ENCODE measurements around the gene KIAA2012. TPM values are rescaled to one million over a fixed set of nuclear protein-coding genes. Genes with fewer than 3 reads are reported as not detected.
A peak's percentile ranks its signal among the peaks of the same experiment; 100 is the strongest.

Gene KIAA2012
- total and polyA plus RNA-seq, 8 donors, result 0.04 to 0.09 TPM; not detected in 6

- FAIRE-seq, result no peak
- H3K9me3 ChIP-seq, result no peaks in the 10 kb centered on the region
- no peak for TF ChIP-seq CTCF (IDR thresholded peaks at IDR 0.05)
- no peak overlapping the region for H3K4me3 ChIP-seq
- peaks cover 0 to 4% (median 0%) of the 10 kb centered on the region in 3 donors for H3K4me1 ChIP-seq
- no peak for ATAC-seq
- DNase-seq, result no peak
- no peaks in the 10 kb centered on the region for H3K27me3 ChIP-seq
- no peaks in the 10 kb centered on the region for H3K36me3 ChIP-seq
- intact Hi-C loops (cut with DNase I), result no loop called here
- no peak overlapping the region for H3K27ac ChIP-seq
- WGBS, 2 donors, result 82 to 87% methylated on average over 4 of the region's 4 CpGs
Observed at GRCh38 chr2:202186641-202187202, 113.7 kb downstream of the KIAA2012 start.

- H3K4me3 ChIP-seq, result no peak overlapping the region
- H3K36me3 ChIP-seq, result no peaks in the 10 kb centered on the region
- peaks cover 0 to 4% (median 0%) of the 10 kb centered on the region in 3 donors for H3K4me1 ChIP-seq
- ATAC-seq, result peak; percentile 53 to 82 (median 78)
- TF ChIP-seq CTCF (IDR thresholded peaks at IDR 0.05), result no peak
- H3K27ac ChIP-seq, result peak overlapping the region in 2 of 4 donors; percentile 48 to 61
- no peaks in the 10 kb centered on the region for H3K9me3 ChIP-seq
- no peak for DNase-seq
- intact Hi-C loops (cut with DNase I), result no loop called here
- WGBS, 2 donors, result 39 to 55% methylated on average over 1 of the region's 1 CpG
- H3K27me3 ChIP-seq, result no peaks in the 10 kb centered on the region
- no peak for FAIRE-seq
Observed at GRCh38 chr2:202187570-202187969, 114.5 kb downstream of the KIAA2012 start.

- Histone ChIP-seq H3K27ac (no peak overlapping the region), H3K4me3 (no peak overlapping the region), H3K36me3 (no peaks in the 10 kb centered on the region), H3K9me3 (no peaks in the 10 kb centered on the region), H3K27me3 (no peaks in the 10 kb centered on the region), H3K4me1 (no peaks in the 10 kb centered on the region)
- intact Hi-C loops (cut with DNase I), result no loop called here
- FAIRE-seq, result no peak
- DNase-seq, result no peak
- ATAC-seq, result no peak
- no peak for TF ChIP-seq CTCF (IDR thresholded peaks at IDR 0.05)
- WGBS, 2 donors, result 82 to 84% methylated on average over 5 of the region's 5 CpGs
Observed at GRCh38 chr2:202193305-202193704, 120.2 kb downstream of the KIAA2012 start.

- no peak for FAIRE-seq
- 84 to 87% methylated on average over 7 of the region's 7 CpGs for WGBS, 2 donors
- intact Hi-C loops (cut with DNase I), result no loop called here
- Histone ChIP-seq H3K4me3 (no peak overlapping the region), H3K4me1 (no peaks in the 10 kb centered on the region), H3K9me3 (no peaks in the 10 kb centered on the region), H3K27ac (no peak overlapping the region), H3K27me3 (no peaks in the 10 kb centered on the region), H3K36me3 (no peaks in the 10 kb centered on the region)
- TF ChIP-seq CTCF (IDR thresholded peaks at IDR 0.05), result no peak
- no peak for ATAC-seq
- no peak for DNase-seq
Observed at GRCh38 chr2:202193881-202194353, 120.9 kb downstream of the KIAA2012 start.

GRCh38 chr2:202194418-202194817, 121.4 kb downstream of the KIAA2012 start:
- ATAC-seq, result no peak
- FAIRE-seq, result no peak
- DNase-seq, result no peak
- Histone ChIP-seq H3K4me3 (no peak overlapping the region), H3K9me3 (no peaks in the 10 kb centered on the region), H3K36me3 (no peaks in the 10 kb centered on the region), H3K27ac (no peak overlapping the region), H3K27me3 (no peaks in the 10 kb centered on the region), H3K4me1 (no peaks in the 10 kb centered on the region)
- no peak for TF ChIP-seq CTCF (IDR thresholded peaks at IDR 0.05)
- intact Hi-C loops (cut with DNase I), result no loop called here
- 92 to 96% methylated on average over 3 of the region's 3 CpGs for WGBS, 2 donors

Measured in pancreas (tissue), 10 donors.